SHP77 treated with DMSO at 0.1 percent for 48 hours (cell line): ENCODE measurements around the gene BMP7.
"Not testable (repeated sequence)": the region's sequence is repeated elsewhere in the genome, so short reads cannot be mapped to it uniquely, and the experiment has no call there.

ENCODE experiments used
- DNase-seq: peaks from one replicate; lab custom pipeline; 2025; lab: John Stamatoyannopoulos, UW

BMP7 gene

GRCh38 chr20:57265336-57265996 is 975 bp downstream of the BMP7 start:
- no peak for DNase-seq

- not testable (repeated sequence) for DNase-seq
Observed at GRCh38 chr20:57264908-57265335, 1.5 kb downstream of the BMP7 start.

GRCh38 chr20:57263801-57264792 is 2.3 kb downstream of the BMP7 start:
- DNase-seq, result no peak

GRCh38 chr20:57262784-57263609 is 3.4 kb downstream of the BMP7 start:
- no peak for DNase-seq

- no peak for DNase-seq
Observed at GRCh38 chr20:57262301-57262700, 4.1 kb downstream of the BMP7 start.

GRCh38 chr20:57261457-57262251 is 4.8 kb downstream of the BMP7 start:
- no peak for DNase-seq

- no peak for DNase-seq
Observed at GRCh38 chr20:57260934-57261333, 5.5 kb downstream of the BMP7 start.

- no peak for DNase-seq
Observed at GRCh38 chr20:57259938-57260921, 6.2 kb downstream of the BMP7 start.

- DNase-seq, result no peak
Observed at GRCh38 chr20:57259121-57259937, 7.1 kb downstream of the BMP7 start.

GRCh38 chr20:57257701-57258453 is 8.6 kb downstream of the BMP7 start:
- DNase-seq, result no peak

GRCh38 chr20:57256908-57257307 is 9.5 kb downstream of the BMP7 start:
- no peak for DNase-seq

GRCh38 chr20:57256205-57256604 is 10.2 kb downstream of the BMP7 start:
- no peak for DNase-seq

- no peak for DNase-seq
Observed at GRCh38 chr20:57255183-57255582, 11.3 kb downstream of the BMP7 start.

GRCh38 chr20:57252559-57253162 is 13.8 kb downstream of the BMP7 start:
- no peak for DNase-seq

GRCh38 chr20:57251949-57252348 is 14.5 kb downstream of the BMP7 start:
- DNase-seq, result no peak

GRCh38 chr20:57251344-57251743 is 15.1 kb downstream of the BMP7 start:
- DNase-seq, result no peak

- no peak for DNase-seq
Observed at GRCh38 chr20:57250607-57251343, 15.7 kb downstream of the BMP7 start.
